ENCODE data around the gene METRNL. TPM values are rescaled to one million over a fixed set of nuclear protein-coding genes. Genes with fewer than 3 reads are reported as not detected.
"Not testable (repeated sequence)": the region's sequence is repeated elsewhere in the genome, so short reads cannot be mapped to it uniquely, and the experiment has no call there.

METRNL gene
- total RNA-seq, 1 experiment from 2014 or later: 203 TPM

GRCh38 chr17:83065660-83066542 lies 13.5 kb upstream of the METRNL start:
- DNase-seq (ENCODE audit: low spot score): no peak

DNA sequence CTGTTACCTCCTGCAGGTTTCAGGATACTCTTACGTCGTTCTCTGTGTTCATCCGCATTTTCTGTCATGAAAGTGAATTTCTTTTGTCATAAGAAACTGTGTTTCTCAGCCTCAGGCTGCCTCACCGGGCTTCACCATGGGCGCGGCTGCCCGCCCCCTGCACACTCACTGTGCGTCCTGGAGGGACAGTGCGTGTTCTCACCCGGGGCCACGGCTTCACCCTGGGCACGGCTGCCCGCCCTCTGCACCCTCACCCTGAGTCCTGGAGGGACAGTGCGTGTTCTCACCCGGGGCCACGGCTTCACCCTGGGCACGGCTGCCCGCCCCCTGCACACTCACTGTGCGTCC lies 12.9 kb upstream of the METRNL start:
- DNase-seq (ENCODE audit: low spot score): not testable (repeated sequence)

GRCh38 chr17:83067071-83067717 lies 12.2 kb upstream of the METRNL start:
- DNase-seq (ENCODE audit: low spot score): no peak

- DNase-seq (ENCODE audit: low spot score): no peak
Observed at GRCh38 chr17:83067718-83068261, 11.6 kb upstream of the METRNL start.

GRCh38 chr17:83068641-83069570 lies 10.5 kb upstream of the METRNL start:
- DNase-seq (ENCODE audit: low spot score): no peak

DNA sequence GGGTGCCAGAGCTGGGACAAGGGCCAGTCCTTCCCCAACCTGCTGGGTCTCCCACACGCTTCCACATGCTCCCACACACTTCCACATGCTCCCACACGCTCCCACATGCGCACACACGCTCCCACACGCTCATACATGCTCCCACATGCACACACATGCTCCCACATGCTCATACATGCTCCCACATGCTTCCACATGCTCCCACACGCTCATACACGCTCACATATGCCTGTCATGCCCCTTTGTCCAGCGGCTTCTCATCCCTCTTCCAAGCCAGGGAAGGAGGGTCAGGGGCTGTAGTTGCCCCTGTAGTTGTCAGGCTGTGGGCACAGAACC lies 9.9 kb upstream of the METRNL start:
- DNase-seq (ENCODE audit: low spot score): no peak

DNA sequence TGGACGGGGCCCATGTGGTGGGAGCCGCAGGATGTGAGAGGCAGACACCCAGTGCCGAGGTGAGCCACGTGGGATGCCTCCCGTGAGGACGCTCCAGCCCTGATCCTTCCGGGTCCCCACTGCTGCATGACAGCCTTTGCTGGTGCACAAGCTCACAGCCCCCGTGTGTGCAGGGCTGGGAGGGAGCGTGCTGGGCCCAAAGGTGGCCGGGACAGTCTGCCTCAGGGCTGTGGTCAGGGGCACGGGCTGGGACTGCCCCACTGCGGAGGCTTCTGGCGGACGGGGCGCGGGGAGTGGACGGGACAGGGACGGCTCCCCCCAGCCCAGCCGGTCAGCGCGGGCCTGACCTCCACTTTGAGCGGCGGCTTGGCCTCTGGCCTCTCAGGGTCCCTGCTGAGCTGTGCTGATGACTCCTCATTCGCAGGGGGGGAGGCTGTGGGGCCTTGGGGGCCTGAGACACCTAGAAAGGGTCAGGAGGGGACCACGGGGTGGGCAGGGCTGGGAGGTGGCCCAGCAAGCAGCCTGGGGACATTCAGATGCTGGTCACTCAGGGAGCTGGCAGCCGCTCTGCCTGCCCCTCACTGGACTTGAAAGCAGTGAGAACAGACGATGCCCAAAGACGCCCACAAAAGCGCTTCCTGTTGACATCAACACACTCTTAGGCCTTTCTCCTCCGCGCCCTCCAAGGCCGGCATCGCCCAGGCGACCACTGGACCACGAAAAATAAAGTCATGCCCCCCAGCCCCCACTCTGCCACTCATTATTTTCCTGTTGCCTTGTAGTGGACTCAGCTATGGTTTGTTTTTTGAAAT lies 9.3 kb upstream of the METRNL start:
- DNase-seq (ENCODE audit: low spot score): no peak

- DNase-seq (ENCODE audit: low spot score): no peak
Observed at GRCh38 chr17:83070800-83071341, 8.5 kb upstream of the METRNL start.

- DNase-seq (ENCODE audit: low spot score): no peak
Observed at GRCh38 chr17:83071365-83071764, 8.0 kb upstream of the METRNL start.

GRCh38 chr17:83071966-83072562 lies 7.3 kb upstream of the METRNL start:
- DNase-seq (ENCODE audit: low spot score): no peak

GRCh38 chr17:83072600-83073358 lies 6.6 kb upstream of the METRNL start:
- no peak for DNase-seq (ENCODE audit: low spot score)

GRCh38 chr17:83073389-83074063 lies 5.9 kb upstream of the METRNL start:
- DNase-seq (ENCODE audit: low spot score): peak; percentile 84

GRCh38 chr17:83074486-83075223 lies 4.8 kb upstream of the METRNL start:
- DNase-seq (ENCODE audit: low spot score): no peak

- DNase-seq (ENCODE audit: low spot score): no peak
Observed at GRCh38 chr17:83075270-83075880, 4.0 kb upstream of the METRNL start.

GRCh38 chr17:83076938-83077337 lies 2.5 kb upstream of the METRNL start:
- DNase-seq (ENCODE audit: low spot score): peak; percentile 51

DNA sequence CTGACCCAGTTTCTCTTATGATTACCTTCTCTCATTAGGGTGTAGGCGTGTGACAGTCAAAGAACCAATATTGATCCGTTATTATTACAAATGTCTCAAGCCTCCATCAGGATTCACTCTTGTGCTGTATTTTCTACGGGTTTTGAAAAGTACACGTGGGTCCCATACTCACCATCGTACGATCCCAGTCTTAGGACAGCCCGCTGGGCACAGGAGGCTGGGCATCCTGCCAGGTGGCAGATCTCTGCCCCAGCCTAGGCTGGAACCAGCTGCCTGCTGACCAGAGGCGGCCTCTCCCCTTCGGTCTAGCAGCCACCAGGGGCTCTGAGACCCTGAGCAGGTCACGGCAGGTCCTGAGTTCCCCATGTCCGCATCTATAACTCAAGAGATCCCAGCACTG lies 2.0 kb upstream of the METRNL start:
- DNase-seq (ENCODE audit: low spot score): no peak

- no peak for DNase-seq (ENCODE audit: low spot score)
Observed at GRCh38 chr17:83077939-83078338, 1.5 kb upstream of the METRNL start.
